ENCODE measurements around the gene PLA2G4C.

DNA sequence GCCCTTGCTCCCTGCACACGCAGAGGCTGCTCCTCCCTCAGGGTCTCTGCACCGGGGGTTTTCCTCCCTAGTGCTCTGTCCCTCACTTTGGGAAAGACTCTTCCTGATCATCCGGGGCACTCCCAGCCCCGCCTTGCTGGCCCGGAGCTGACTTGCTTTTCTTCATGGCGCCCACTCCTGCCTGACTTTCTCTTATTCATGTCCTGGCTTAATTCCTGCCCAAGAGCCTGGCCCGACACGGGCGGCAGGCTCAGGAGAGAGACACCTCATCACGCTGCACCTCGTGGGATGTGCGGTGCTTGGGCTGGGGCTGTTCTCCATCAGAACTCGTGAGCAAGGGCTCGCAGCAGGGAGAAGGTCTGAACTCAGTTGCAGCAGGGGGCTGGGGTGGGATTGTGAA, 11.8 kb upstream of the PLA2G4C start:
- TF ChIP-seq, protein P1, sequence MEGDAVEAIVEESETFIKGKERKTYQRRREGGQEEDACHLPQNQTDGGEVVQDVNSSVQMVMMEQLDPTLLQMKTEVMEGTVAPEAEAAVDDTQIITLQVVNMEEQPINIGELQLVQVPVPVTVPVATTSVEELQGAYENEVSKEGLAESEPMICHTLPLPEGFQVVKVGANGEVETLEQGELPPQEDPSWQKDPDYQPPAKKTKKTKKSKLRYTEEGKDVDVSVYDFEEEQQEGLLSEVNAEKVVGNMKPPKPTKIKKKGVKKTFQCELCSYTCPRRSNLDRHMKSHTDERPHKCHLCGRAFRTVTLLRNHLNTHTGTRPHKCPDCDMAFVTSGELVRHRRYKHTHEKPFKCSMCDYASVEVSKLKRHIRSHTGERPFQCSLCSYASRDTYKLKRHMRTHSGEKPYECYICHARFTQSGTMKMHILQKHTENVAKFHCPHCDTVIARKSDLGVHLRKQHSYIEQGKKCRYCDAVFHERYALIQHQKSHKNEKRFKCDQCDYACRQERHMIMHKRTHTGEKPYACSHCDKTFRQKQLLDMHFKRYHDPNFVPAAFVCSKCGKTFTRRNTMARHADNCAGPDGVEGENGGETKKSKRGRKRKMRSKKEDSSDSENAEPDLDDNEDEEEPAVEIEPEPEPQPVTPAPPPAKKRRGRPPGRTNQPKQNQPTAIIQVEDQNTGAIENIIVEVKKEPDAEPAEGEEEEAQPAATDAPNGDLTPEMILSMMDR (IDR thresholded peaks at IDR 0.05), result no peak
- TF ChIP-seq EP300 (IDR thresholded peaks at IDR 0.05) (no peak), POLR2AphosphoS2 (conservative IDR thresholded peaks at IDR 0.05; ENCODE audit: low read length) (no peak), POLR2A (IDR thresholded peaks at IDR 0.05; ENCODE audit: low read length) (no peak), RCOR1 (IDR thresholded peaks at IDR 0.05; ENCODE audit: low read depth, low read length) (no peak), HDAC2 (IDR thresholded peaks at IDR 0.05) (no peak), NR3C1 (IDR thresholded peaks at IDR 0.05) (no peak)
- TF ChIP-seq, protein P2, sequence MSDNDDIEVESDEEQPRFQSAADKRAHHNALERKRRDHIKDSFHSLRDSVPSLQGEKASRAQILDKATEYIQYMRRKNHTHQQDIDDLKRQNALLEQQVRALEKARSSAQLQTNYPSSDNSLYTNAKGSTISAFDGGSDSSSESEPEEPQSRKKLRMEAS (IDR thresholded peaks at IDR 0.05), result no peak
- TF ChIP-seq, protein P3, sequence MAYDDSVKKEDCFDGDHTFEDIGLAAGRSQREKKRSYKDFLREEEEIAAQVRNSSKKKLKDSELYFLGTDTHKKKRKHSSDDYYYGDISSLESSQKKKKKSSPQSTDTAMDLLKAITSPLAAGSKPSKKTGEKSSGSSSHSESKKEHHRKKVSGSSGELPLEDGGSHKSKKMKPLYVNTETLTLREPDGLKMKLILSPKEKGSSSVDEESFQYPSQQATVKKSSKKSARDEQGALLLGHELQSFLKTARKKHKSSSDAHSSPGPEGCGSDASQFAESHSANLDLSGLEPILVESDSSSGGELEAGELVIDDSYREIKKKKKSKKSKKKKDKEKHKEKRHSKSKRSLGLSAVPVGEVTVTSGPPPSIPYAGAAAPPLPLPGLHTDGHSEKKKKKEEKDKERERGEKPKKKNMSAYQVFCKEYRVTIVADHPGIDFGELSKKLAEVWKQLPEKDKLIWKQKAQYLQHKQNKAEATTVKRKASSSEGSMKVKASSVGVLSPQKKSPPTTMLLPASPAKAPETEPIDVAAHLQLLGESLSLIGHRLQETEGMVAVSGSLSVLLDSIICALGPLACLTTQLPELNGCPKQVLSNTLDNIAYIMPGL (CRISPR knock-in tag; IDR thresholded peaks at IDR 0.05; ENCODE audit: borderline replicate concordance), result no peak

All from A549 (cell line).